IPS-11a (cell line): ENCODE data around the gene RNF123.

Source experiments
- H3K4me3 ChIP-seq: one replicate; pipeline ENCODE4 v1.5.1; 2013; ENCODE audit warnings: low read depth, low read length, control low read depth

RNF123 gene

GRCh38 chr3:49717959-49718857 lies 28.9 kb downstream of the RNF123 start:
- no peak overlapping the region for H3K4me3 ChIP-seq

DNA sequence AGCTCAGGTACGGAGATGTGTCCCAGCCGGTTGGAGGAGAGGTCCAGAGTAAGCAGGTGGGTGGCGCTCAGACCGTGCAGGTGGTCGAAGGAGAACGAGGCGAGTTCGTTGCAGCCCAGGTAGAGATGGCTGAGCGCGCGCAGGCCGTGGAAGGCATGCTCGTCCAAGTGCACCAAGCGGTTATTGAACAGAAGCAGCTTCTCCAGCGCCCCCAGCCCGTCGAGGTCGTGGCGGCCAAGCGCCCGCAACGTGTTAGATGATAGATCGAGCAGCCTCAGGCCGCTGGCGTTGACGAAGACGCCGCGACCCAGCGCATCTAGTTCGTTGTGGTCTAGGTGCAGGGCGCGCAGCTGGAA lies 29.5 kb downstream of the RNF123 start:
- H3K4me3 ChIP-seq: peak overlapping the region; percentile 70

DNA sequence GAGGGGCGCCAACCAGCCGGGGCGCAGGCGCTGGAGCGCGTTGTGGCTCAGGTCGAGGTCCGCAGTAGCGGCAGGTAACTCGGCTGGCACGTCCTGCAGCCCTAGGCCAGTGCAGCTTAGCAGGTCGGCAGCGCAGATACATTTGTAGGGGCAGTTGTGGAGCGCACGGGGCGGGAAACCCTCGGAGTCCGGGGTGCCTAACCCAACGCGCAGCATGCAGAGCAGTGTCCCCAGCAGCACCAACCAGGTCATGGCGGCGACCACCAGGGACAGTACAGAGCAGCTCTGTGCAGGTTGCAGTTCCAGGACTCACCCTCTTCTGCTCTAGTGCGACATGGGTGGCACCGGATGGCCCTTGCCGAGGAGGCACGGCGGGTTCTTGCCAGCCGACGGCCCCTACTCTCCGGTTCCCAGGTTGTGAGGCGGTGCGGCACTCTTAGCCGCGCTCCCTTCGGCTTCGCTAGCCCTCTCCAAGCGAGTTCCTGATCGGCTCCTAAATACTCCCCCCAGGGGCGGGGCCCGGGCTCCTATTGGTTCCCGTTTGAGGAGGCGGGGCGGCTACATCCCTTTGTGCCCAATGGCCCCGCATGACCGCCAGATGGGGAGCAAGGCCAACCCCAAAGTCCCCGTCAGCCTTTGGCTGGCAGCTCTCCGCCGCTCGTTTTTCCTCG lies 30.0 kb downstream of the RNF123 start, which contains the start of gene AMIGO3:
Gene AMIGO3, minus strand, starts transcription at position 471 of the 671 bp plus-strand sequence. Its CDS starts 219 bp downstream, at position 252.
- H3K4me3 ChIP-seq: peak within 1 kb of the TSS; percentile 70

DNA sequence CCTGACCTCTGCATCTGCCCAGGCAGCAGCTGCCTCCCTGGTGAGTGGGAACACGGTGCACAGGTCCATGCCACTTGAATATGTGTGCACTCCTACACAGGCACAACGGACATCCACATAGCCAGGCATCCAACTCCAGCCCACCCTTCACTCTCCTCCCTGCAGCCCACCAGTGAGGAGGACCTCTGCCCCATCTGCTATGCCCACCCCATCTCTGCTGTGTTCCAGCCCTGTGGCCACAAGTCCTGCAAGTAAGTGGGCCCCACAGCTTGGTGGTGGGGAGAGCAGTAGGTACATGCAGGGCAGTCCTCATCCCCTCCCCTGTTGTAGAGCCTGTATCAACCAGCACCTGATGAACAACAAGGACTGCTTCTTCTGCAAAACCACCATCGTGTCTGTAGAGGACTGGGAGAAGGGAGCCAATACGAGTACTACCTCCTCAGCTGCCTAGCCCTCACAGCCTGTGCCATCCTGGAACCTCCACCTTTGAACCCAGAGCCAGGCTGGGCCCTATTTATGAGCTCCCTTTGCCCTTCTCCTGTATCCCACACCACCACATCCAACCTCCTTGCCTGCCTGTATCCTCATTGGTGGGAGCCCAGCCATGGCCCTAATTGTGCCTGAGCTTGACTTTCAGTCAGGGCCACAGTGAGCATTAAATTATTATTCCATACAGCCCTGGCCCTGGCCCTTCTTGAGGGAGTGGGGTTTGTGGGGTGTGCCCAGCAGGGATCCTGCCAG lies 31.7 kb downstream of the RNF123 start:
- no peak overlapping the region for H3K4me3 ChIP-seq

GRCh38 chr3:49721596-49721895 lies 32.2 kb downstream of the RNF123 start:
- no peak overlapping the region for H3K4me3 ChIP-seq

- no peak overlapping the region for H3K4me3 ChIP-seq
Measured at GRCh38 chr3:49721896-49722781, 32.8 kb downstream of the RNF123 start.

GRCh38 chr3:49722896-49723295 lies 33.5 kb downstream of the RNF123 start:
- H3K4me3 ChIP-seq: peak overlapping the region; percentile 99

- H3K4me3 ChIP-seq: peak overlapping the region; percentile 99
Measured at GRCh38 chr3:49723296-49723627, 33.9 kb downstream of the RNF123 start.

DNA sequence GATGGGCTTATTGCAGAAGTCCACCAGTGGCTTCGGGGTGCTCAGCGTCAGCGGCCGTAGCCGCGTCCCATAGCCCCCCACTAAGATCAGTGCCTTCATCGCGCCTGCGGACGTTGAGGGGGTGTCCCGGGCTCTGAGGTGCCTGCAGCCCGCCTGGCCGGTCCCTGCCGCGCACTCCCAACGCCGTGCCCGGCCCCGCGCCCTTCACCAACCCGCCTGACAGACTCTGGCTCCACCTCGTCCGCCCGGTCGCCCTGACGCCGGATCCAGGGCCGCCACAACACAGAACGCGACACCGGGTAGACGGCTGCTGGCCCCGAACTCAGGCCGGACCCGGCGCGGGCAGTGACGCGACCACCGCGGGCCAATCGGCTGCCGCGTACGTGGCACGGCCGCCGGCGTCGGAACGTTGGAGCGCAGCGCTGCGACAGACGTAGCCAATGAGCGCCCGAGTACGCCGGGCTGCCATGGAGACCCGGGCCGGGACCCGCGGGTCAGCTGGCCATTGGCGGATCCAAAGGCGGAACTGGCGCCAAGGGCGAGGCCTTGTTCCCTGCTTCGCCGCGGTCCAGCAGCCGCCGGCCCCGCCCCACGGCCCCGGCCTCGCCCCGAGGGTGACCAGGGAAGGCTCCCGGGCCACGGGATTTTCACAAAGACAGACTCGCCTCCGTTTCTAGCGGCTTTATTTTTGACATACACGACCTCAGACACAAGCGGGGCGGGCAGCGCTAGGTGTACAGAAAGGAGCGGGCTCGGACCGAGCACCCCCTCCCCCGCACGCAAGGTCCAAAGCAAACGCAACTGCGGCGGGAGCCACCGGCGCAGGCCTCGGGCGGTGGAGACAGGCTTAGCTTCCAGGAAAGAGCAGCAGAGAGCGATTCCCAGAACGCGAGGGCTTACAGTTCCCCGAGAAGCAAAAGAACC lies 34.5 kb downstream of the RNF123 start, which contains the start of gene GMPPB:
Gene GMPPB, minus strand, starts transcription at position 324 of the 924 bp plus-strand sequence. Its CDS starts 225 bp downstream, at position 99.
- peak within 1 kb of the TSS; percentile 99 for H3K4me3 ChIP-seq

GRCh38 chr3:49724586-49724985 lies 35.2 kb downstream of the RNF123 start:
- H3K4me3 ChIP-seq: peak overlapping the region; percentile 99

- no peak overlapping the region for H3K4me3 ChIP-seq
Measured at GRCh38 chr3:49725906-49726681, 36.7 kb downstream of the RNF123 start.

GRCh38 chr3:49727154-49727923 lies 38.0 kb downstream of the RNF123 start:
- H3K4me3 ChIP-seq: no peak overlapping the region

DNA sequence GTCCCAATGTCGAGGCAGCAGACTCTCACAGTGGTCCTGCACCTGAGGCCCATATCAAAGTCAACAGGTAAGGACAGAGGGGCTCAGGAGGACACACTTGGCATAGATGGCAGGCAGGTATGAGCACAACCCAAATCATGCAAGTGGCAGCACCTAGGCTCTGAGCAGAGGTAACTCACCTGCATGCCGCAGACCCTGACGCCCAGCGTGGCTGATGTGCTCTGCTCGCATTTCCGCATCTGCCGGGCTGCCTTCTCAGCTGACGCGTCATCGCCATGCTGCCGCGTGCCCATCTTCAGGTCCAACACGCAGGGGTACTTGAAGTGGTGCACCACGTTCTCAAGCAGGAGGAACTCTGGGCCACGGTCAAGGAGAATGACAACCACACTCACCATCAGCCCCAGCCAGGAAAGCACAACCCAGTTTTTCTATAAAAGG lies 38.6 kb downstream of the RNF123 start:
- no peak overlapping the region for H3K4me3 ChIP-seq

DNA sequence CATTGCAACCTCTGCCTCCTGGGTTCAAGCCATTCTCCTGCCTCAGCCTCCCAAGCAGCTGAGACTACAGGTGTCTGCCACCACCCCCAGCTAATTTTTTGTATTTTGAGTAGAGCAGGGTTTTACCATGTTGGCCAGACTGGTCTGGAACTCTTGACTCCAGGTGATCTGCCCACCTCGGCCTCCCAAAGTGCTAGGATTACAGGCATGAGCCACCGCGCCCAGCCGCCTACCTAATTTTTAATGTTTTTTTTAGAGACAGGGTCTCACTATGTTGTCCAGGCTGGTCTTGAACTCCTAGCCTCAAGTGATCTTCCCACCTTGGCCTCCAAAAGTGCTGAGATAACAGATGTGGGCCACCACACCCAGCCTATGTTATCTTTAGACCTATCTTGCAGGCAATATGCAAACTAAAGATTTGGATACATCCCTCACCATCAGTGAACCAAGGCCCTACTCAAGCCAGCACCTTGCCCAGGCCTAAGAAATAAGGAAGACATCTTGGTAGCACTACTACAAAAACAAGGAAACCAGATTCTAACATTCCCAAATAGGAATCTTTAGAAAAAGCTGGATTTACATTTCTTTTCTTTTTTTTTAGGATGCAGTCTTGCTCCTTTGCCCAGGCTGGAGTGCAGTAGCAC lies 40.7 kb downstream of the RNF123 start:
- H3K4me3 ChIP-seq: no peak overlapping the region

DNA sequence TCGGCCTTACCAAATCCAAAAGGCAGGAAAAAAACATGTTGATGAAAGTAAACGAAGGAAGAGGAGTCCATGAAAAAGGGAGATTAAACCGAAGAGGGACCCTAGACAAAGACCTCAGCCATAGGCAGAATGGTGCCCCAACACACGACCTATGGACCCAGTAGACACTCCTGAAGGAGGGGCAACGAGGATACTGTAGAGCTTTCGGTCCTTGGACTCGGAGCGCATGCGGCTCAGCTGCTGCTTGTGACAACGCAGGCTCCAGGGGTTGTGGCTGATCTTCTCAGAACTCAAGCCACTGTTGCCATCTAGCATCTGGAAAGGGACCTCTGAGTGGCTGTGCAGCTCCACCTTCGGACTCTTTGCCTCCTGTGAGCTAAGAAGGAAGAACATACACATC lies 43.2 kb downstream of the RNF123 start:
- no peak overlapping the region for H3K4me3 ChIP-seq

DNA sequence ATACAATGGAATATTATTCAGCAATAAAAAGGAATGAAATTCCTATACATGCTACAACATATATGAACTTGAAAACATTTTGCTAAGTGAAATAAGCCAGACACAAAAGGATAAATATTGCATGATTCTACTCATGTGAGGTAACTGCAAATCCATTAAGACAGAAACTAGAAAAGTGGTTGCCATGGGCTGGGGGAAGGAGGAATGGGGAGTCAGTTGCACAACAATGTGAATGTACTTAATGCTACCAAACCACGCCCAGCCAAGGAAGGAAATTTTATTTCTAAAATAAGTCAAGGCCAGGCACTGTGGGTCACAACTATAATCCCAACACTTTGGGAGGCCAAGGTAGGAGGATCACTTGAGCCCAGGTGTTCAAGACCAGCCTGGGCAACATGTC lies 44.2 kb downstream of the RNF123 start:
- H3K4me3 ChIP-seq: no peak overlapping the region

- H3K4me3 ChIP-seq: no peak overlapping the region
Measured at GRCh38 chr3:49734752-49735151, 45.4 kb downstream of the RNF123 start.
